Thymus (tissue), 11 donors: ENCODE results near the gene SF3B5. TPM values are rescaled to one million over a fixed set of nuclear protein-coding genes. Genes with fewer than 3 reads are reported as not detected.
"Not testable (repeated sequence)": the region's sequence is repeated elsewhere in the genome, so short reads cannot be mapped to it uniquely, and the experiment has no call there.

ENCODE experiments used
- DNase-seq, 9 donors: peaks; one replicate each; pipeline ENCODE4 v3.0.0-alpha.2; 2013; ENCODE audit warnings: low spot score in 9 of 9, low read depth in 6 of 9, missing footprints in 1 of 9
- H3K27ac ChIP-seq, 2 donors: one replicate each; pipeline ENCODE4 v1.5.1; 2013; ENCODE audit warnings: control low read depth in 1 of 2, low read depth in 1 of 2, low read length in 1 of 2, mild to moderate bottlenecking in 1 of 2, moderate library complexity in 1 of 2
- H3K27me3 ChIP-seq, 2 donors: one replicate each; pipeline ENCODE4 v1.5.1; 2013; ENCODE audit warnings: low read length in 1 of 2; ENCODE audit not compliant: control insufficient read depth in 2 of 2, insufficient read depth in 1 of 2
- H3K36me3 ChIP-seq, 2 donors: one replicate each; pipeline ENCODE4 v1.5.1; 2013; ENCODE audit warnings: low read length in 1 of 2, mild to moderate bottlenecking in 1 of 2, moderate library complexity in 1 of 2; ENCODE audit not compliant: control insufficient read depth in 2 of 2, insufficient read depth in 2 of 2
- H3K4me1 ChIP-seq, 2 donors: one replicate each; pipeline ENCODE4 v1.5.1; 2013; ENCODE audit warnings: low read length in 2 of 2; ENCODE audit not compliant: control insufficient read depth in 2 of 2, insufficient read depth in 2 of 2
- H3K4me3 ChIP-seq, 2 donors: one replicate each; pipeline ENCODE4 v1.5.1; 2013; ENCODE audit warnings: low read length in 2 of 2, control low read depth in 1 of 2, mild to moderate bottlenecking in 1 of 2
- H3K9me3 ChIP-seq, 2 donors: one replicate each; pipeline ENCODE4 v1.5.1; 2013; ENCODE audit warnings: low read length in 1 of 2, mild to moderate bottlenecking in 1 of 2; ENCODE audit not compliant: control insufficient read depth in 2 of 2, insufficient read depth in 1 of 2
- WGBS: extraction: QIAGEN DNeasy Blood & Tissue Kit; methylation state at CpG from one replicate; pipeline ENCODE4 v1.1.7; 2013; 5-methylcytosine and 5-hydroxymethylcytosine counted together
- polyA plus RNA-seq: library from polyadenylated mRNA; stranded (reverse); fragments of 200-250 nt; gene quantifications from one replicate; pipeline ENCODE4 v1.2.3, GENCODE V29; 2013
- total RNA-seq: library from RNA; stranded (reverse); fragments of 120-200 nt; gene quantifications from one replicate; pipeline ENCODE4 v1.2.4, GENCODE V29; 2013
- donor health status: healthy.

The SF3B5 gene
- total and polyA plus RNA-seq, 2 donors = 176 to 192 TPM

DNA sequence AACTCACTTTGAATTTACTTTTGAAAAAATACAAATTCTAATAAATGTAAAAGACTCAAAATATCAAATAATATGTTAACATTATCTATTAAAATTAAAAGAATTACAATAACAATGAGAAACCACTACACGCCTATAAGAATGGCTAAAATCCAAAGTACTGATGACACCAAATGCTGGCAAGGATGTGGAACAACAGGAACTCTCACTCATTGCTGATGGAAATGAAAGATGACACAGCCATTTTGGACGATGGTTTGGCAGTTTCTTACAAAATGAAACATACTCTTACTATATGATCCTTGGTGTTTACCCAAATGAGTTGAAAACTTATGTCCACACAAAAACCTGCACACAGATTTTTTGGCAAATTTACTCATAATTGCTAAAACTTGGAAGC lies 39.4 kb upstream of the SF3B5 start:
- H3K4me1 ChIP-seq = peaks cover 4 to 5% of the 10 kb centered on the region in 2 donors
- no peak overlapping the region for H3K27ac ChIP-seq
- no peaks in the 10 kb centered on the region for H3K9me3 ChIP-seq
- H3K27me3 ChIP-seq = no peaks in the 10 kb centered on the region
- no peak overlapping the region for H3K4me3 ChIP-seq
- DNase-seq = no peak
- no peaks in the 10 kb centered on the region for H3K36me3 ChIP-seq
- 84% methylated on average over 2 of the region's 2 CpGs for WGBS

DNA sequence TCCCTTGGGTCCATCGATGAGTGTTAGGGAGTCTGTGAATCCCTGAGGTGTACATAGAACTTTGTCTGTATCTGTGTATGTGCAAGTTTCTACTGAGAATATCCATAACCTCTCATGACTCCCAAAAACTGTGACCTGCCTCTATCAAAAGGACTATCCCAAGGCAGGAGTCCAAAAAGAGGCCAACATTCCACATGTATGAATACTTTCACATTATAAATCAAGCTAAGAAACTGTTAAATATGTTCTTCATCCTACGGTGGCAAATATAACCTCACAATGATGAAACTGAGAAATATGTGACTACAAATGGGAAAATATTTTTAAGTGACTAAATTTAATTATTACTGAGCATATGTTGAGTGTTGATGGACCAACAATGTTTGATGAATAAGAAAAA lies 38.8 kb upstream of the SF3B5 start:
- DNase-seq = no peak
- no peaks in the 10 kb centered on the region for H3K9me3 ChIP-seq
- no peaks in the 10 kb centered on the region for H3K27me3 ChIP-seq
- no peak overlapping the region for H3K4me3 ChIP-seq
- H3K36me3 ChIP-seq = no peaks in the 10 kb centered on the region
- H3K27ac ChIP-seq = no peak overlapping the region
- WGBS = over 99% methylated on average over 2 of the region's 2 CpGs
- H3K4me1 ChIP-seq = peaks cover 5 to 6% of the 10 kb centered on the region in 2 donors

DNA sequence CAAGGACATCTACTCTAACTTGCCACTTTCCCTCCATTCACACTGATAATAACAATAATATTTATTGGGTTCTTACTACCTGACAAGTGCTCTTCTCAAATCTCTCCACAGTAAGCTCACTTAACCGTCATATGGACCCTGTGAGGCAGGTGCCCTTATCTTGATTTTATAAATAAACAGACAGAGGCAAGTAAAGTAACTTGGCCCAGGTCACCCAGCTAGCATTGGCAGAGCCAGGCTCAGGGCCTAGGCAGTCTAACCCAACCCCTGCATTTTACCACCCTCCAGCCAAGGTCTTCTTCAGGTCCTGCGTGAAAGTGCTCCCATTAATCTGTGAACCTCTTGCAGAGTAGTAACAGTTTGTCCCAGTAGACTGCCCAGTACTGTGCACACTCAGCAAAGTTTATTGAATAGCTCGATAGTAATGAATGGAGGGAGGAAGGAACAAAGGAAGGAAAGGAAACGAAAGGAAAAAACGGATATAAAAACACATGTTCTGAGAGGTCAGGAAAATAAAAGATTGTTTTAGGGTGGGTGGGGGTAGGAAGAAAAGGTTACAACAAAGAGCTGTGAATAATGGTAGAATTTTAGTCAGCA lies 38.0 kb upstream of the SF3B5 start:
- no peak for DNase-seq
- no peak overlapping the region for H3K4me3 ChIP-seq
- H3K4me1 ChIP-seq = peaks cover 5 to 6% of the 10 kb centered on the region in 2 donors
- no peaks in the 10 kb centered on the region for H3K36me3 ChIP-seq
- H3K9me3 ChIP-seq = no peaks in the 10 kb centered on the region
- 95% methylated on average over 5 of the region's 5 CpGs for WGBS
- H3K27me3 ChIP-seq = no peaks in the 10 kb centered on the region
- H3K27ac ChIP-seq = no peak overlapping the region

- H3K27me3 ChIP-seq, H3K9me3 ChIP-seq, H3K4me1 ChIP-seq, H3K4me3 ChIP-seq, H3K27ac ChIP-seq, DNase-seq, H3K36me3 ChIP-seq: not testable (repeated sequence)
Observed at GRCh38 chr6:144132167-144132690, 36.9 kb upstream of the SF3B5 start.

GRCh38 chr6:144131248-144131709 lies 35.9 kb upstream of the SF3B5 start:
- H3K9me3 ChIP-seq = no peaks in the 10 kb centered on the region
- H3K27me3 ChIP-seq = no peaks in the 10 kb centered on the region
- H3K27ac ChIP-seq = no peak overlapping the region
- DNase-seq = no peak
- WGBS = 94% methylated on average over 1 of the region's 1 CpG
- H3K4me3 ChIP-seq = no peak overlapping the region
- H3K36me3 ChIP-seq = no peaks in the 10 kb centered on the region
- peaks cover 5 to 6% of the 10 kb centered on the region in 2 donors for H3K4me1 ChIP-seq

DNA sequence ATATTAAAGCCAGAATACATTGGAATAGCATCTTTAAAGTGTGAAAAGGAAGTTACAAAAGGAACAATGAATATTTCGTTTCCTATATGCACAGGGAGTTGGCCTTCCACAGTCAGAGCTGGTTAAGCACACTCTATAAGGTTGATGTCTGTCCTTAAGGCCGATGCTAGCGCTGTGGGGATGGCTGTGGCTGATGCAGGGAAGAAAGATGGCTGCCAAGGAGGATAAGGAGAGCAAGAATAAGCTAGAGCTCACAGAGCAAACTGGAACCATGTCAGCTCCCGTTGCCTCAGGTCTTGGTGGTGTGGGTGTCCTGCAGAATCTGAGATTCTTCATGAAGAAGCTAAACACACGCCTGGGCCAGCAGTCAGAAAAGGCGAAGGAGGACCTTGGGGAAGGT lies 34.1 kb upstream of the SF3B5 start:
- H3K36me3 ChIP-seq = no peaks in the 10 kb centered on the region
- H3K27ac ChIP-seq = no peak overlapping the region
- H3K27me3 ChIP-seq = no peaks in the 10 kb centered on the region
- 94% methylated on average over 6 of the region's 6 CpGs for WGBS
- H3K9me3 ChIP-seq = no peaks in the 10 kb centered on the region
- peaks cover 5 to 6% of the 10 kb centered on the region in 2 donors for H3K4me1 ChIP-seq
- no peak overlapping the region for H3K4me3 ChIP-seq
- no peak for DNase-seq

DNA sequence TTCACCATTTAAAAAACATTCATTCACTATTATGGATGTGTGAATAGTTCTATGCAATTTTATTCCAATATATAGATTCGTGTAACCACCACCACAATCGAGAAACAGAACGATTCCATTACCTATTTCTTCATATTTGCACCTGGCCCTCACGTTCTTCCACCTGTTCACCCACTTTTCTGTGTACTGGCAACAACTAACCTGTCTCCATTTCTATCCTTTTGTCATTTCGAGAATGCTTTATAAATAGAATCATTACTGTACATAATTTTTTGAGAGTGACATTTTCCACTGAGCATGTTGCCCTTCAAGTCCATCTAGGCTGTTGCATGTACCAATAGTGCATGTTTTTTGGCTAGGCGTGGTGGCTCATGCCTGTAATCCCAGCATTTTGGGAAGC lies 31.7 kb upstream of the SF3B5 start:
- H3K4me3 ChIP-seq = no peak overlapping the region
- H3K27ac ChIP-seq = no peak overlapping the region
- no peaks in the 10 kb centered on the region for H3K9me3 ChIP-seq
- no peak for DNase-seq
- H3K4me1 ChIP-seq = peaks cover 5 to 6% of the 10 kb centered on the region in 2 donors
- no peaks in the 10 kb centered on the region for H3K36me3 ChIP-seq
- no peaks in the 10 kb centered on the region for H3K27me3 ChIP-seq
- WGBS = 97% methylated on average over 6 of the region's 6 CpGs

DNA sequence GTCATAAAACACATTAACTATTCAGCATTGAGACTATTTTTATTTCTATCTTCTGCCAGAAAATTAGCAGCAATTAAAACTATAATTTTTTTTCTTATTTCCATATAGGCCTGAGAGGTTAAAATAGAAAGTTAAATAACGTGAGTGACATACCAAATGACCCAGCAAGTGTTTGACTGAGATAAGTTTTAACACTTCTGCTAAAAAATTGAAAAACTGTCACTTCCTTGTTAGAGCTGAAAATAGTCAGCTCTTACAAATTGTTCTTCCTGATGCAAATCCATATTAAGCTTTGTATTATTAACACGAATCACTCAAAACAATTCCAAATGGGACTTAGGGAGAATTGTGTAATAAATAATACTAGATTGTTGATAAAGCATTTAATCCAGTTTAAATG lies 28.5 kb upstream of the SF3B5 start:
- 40% methylated on average over 2 of the region's 2 CpGs for WGBS
- no peaks in the 10 kb centered on the region for H3K9me3 ChIP-seq

GRCh38 chr6:144123421-144123820 lies 28.0 kb upstream of the SF3B5 start:
- no peaks in the 10 kb centered on the region for H3K27me3 ChIP-seq
- H3K9me3 ChIP-seq = no peaks in the 10 kb centered on the region
- no peak overlapping the region for H3K27ac ChIP-seq
- DNase-seq = no peak
- H3K4me3 ChIP-seq = no peak overlapping the region
- WGBS = 29% methylated on average over 2 of the region's 2 CpGs
- H3K36me3 ChIP-seq = no peaks in the 10 kb centered on the region
- H3K4me1 ChIP-seq = no peaks in the 10 kb centered on the region

More for the DNA sequence above, 28.5 kb upstream of the SF3B5 start:
- Histone ChIP-seq H3K4me1 (no peaks in the 10 kb centered on the region), H3K27ac (no peak overlapping the region), H3K36me3 (no peaks in the 10 kb centered on the region), H3K27me3 (no peaks in the 10 kb centered on the region), H3K4me3 (no peak overlapping the region)
- DNase-seq = no peak
